ENCODE data around the gene TRIM56. TPM values are rescaled to one million over a fixed set of nuclear protein-coding genes. Genes with fewer than 3 reads are reported as not detected.

TRIM56 gene
- total and polyA plus RNA-seq, 2 of the 13 experiments (the other 11 are each of a cell fraction or from before 2014, with no cell fraction given): 3.2 to 7.1 TPM

- TF ChIP-seq SIX1 (CRISPR knock-in tag; IDR thresholded peaks at IDR 0.05; ENCODE audit: borderline replicate concordance): no peak
- no peak for TF ChIP-seq ZNF704 (CRISPR knock-in tag; IDR thresholded peaks at IDR 0.05; ENCODE audit: borderline replicate concordance)
- TF ChIP-seq FOXK2 (IDR thresholded peaks at IDR 0.05): 0 out of 2 replicates have a peak, but pooled peaks have one; percentile 13
- no peak for TF ChIP-seq MZF1 (CRISPR knock-in tag; IDR thresholded peaks at IDR 0.05; ENCODE audit: borderline replicate concordance)
- 0 out of 2 replicates have a peak, but pooled peaks have one; percentile 27 for TF ChIP-seq GZF1 (CRISPR knock-in tag; IDR thresholded peaks at IDR 0.05)
- TF ChIP-seq EEA1 (CRISPR knock-in tag; IDR thresholded peaks at IDR 0.05; ENCODE audit: borderline replicate concordance): no peak
- TF ChIP-seq ZNF354B (CRISPR knock-in tag; IDR thresholded peaks at IDR 0.05): no peak
- TF ChIP-seq ZNF20 (CRISPR knock-in tag; IDR thresholded peaks at IDR 0.05): no peak
- TF ChIP-seq HMG20A (CRISPR knock-in tag; IDR thresholded peaks at IDR 0.05; ENCODE audit: borderline replicate concordance): no peak
- 0 out of 2 replicates have a peak, but pooled peaks have one; percentile 32 for TF ChIP-seq FOXC1 (CRISPR knock-in tag; IDR thresholded peaks at IDR 0.05; ENCODE audit: borderline replicate concordance)
- TF ChIP-seq TFE3 (CRISPR knock-in tag; IDR thresholded peaks at IDR 0.05): no peak
- 0 out of 2 replicates have a peak, but pooled peaks have one; percentile 17 for TF ChIP-seq ZNF564 (CRISPR knock-in tag; IDR thresholded peaks at IDR 0.05)
- peak; percentile 69; the same call in 1 of the 2 replicates for TF ChIP-seq TFDP1 (CRISPR knock-in tag; IDR thresholded peaks at IDR 0.05; ENCODE audit: borderline replicate concordance)
- TF ChIP-seq E2F2 (CRISPR knock-in tag; IDR thresholded peaks at IDR 0.05; ENCODE audit: borderline replicate concordance): no peak
- TF ChIP-seq MED8 (CRISPR knock-in tag; IDR thresholded peaks at IDR 0.05; ENCODE audit: insufficient replicate concordance): no peak
- no peak for TF ChIP-seq THYN1 (CRISPR knock-in tag; IDR thresholded peaks at IDR 0.05; ENCODE audit: borderline replicate concordance, low read depth)
- TF ChIP-seq ZNF761 (CRISPR knock-in tag; conservative IDR thresholded peaks at IDR 0.05): no peak
- TF ChIP-seq ZNF3 (CRISPR knock-in tag; IDR thresholded peaks at IDR 0.05): no peak
- TF ChIP-seq REXO4 (CRISPR knock-in tag; IDR thresholded peaks at IDR 0.05; ENCODE audit: borderline replicate concordance): no peak
- peak; percentile 46; the same call in 1 of the 2 replicates for TF ChIP-seq ELF1 (CRISPR knock-in tag; IDR thresholded peaks at IDR 0.05)
- no peak for TF ChIP-seq RAD21 (CRISPR knock-in tag; IDR thresholded peaks at IDR 0.05)
- TF ChIP-seq HDAC2 (CRISPR knock-in tag; IDR thresholded peaks at IDR 0.05): no peak
- no peak for TF ChIP-seq GLMP (CRISPR knock-in tag; IDR thresholded peaks at IDR 0.05; ENCODE audit: borderline replicate concordance)
Measured at GRCh38 chr7:101085162-101085964, at the start of gene TRIM56 (continued).
